ENCODE data around the gene PPIH.

DNA sequence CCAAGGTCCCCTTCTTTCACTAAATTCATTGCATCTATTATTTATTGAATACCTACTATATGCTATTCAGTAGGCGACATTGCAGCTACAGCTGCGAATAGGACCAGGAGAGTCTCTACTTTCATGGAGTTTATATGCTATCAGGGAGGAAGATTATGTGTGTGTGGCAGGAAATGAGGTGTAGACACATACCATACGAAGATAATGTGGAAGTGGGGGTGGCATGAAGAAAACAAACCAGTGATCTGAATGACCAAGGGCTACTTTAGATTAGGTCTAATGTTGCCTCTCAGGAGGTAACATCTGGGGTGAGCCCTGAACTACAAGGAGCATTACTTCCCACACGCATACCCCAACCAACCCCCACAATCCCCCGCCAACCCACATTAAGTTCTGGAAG, 1.0 kb upstream of the PPIH start:
- TF ChIP-seq, protein P1, sequence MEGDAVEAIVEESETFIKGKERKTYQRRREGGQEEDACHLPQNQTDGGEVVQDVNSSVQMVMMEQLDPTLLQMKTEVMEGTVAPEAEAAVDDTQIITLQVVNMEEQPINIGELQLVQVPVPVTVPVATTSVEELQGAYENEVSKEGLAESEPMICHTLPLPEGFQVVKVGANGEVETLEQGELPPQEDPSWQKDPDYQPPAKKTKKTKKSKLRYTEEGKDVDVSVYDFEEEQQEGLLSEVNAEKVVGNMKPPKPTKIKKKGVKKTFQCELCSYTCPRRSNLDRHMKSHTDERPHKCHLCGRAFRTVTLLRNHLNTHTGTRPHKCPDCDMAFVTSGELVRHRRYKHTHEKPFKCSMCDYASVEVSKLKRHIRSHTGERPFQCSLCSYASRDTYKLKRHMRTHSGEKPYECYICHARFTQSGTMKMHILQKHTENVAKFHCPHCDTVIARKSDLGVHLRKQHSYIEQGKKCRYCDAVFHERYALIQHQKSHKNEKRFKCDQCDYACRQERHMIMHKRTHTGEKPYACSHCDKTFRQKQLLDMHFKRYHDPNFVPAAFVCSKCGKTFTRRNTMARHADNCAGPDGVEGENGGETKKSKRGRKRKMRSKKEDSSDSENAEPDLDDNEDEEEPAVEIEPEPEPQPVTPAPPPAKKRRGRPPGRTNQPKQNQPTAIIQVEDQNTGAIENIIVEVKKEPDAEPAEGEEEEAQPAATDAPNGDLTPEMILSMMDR (IDR thresholded peaks at IDR 0.05): no peak
- TF ChIP-seq SIN3A (IDR thresholded peaks at IDR 0.05; ENCODE audit: borderline replicate concordance, insufficient read depth, low read depth, low read length): no peak
- TF ChIP-seq POLR2AphosphoS5 (IDR thresholded peaks at IDR 0.05; ENCODE audit: low read depth, low read length): no peak
- no peak for TF ChIP-seq REST (IDR thresholded peaks at IDR 0.05; ENCODE audit: insufficient read depth in 1 of 2, low read depth in 2 of 2, low read length in 1 of 2)
- TF ChIP-seq TCF7L2 (IDR thresholded peaks at IDR 0.05; ENCODE audit: low read depth, low read length): no peak
